HT-29 (cell line): ENCODE results near the gene TSPAN3. TPM values are rescaled to one million over a fixed set of nuclear protein-coding genes. Genes with fewer than 3 reads are reported as not detected.
A peak's percentile ranks its signal among the peaks of the same experiment; 100 is the strongest.

Experiments used
- DNase-seq: peaks from one replicate; pipeline ENCODE4 v3.0.0-alpha.2; 2015; ENCODE audit warnings: low spot score
- total RNA-seq: library from RNA; depleted of rRNA; stranded (reverse); fragments of >200 nt; shearing (Covaris generic); gene quantifications from 2 replicates; pipeline ENCODE4 v1.2.3, GENCODE V29; 2014

Gene TSPAN3
- total RNA-seq, 1 experiment from 2014 or later: 364 TPM

DNA sequence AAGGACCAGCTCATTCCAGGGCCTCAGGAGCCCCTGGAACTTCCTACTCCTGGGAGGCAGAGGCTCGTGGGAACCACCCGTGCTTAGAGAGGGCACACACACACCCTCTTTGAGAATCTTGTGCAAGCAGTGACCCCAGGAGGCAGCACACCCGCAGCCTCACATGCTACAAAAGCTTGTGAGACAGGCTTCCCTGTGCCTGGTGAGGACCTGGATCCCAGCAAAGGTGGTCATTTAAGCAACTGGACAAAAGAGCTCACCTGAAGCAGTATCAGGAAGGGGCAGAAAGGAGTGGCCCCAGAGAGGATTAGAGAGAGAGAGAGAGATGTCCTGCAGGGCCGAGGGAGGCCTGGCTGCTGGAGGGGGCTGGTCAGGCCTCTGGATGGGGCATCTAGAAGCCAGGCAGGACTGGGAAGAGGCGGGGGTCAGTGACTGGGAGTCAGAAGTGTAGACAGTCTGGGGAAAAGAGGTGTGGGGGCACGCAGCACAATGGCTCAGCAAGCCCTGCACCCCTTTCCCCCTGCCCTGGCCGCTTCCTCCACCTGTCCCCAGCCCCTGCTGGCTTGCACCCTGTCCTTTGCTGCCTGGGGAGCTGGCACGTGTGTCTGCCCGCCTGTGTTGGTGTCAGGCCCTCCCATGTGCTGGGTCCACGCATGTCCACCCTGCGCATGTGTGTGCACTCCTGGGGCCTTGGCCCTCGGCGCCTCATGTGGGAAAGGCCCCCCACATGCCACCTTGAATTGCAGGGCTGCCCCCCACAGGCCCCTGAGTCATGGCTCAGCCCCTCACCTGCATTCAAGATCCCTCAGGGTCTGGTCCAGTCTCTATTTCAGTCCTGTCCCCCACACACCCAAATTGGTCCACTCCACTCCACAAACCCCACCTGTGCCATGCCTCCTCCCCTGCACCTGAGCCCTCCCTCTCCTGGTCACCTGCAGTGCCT is 36.9 kb downstream of the TSPAN3 start:
- DNase-seq: no peak

DNA sequence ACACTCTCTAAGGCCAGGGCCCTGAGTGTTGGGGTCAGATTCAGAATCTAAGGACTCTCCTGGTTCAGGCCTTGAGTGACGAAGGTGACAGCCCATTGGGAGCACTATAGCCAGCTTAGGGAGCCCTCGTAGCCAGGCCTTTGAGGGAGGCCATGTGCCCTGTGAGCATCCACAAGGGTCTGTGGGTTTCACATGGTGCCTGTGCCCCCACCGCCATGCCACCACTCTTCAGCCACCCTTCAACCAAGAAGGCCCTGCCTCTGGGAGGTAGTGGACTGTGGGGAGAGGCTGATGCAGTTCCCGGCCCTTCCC is 37.5 kb downstream of the TSPAN3 start:
- no peak for DNase-seq

DNA sequence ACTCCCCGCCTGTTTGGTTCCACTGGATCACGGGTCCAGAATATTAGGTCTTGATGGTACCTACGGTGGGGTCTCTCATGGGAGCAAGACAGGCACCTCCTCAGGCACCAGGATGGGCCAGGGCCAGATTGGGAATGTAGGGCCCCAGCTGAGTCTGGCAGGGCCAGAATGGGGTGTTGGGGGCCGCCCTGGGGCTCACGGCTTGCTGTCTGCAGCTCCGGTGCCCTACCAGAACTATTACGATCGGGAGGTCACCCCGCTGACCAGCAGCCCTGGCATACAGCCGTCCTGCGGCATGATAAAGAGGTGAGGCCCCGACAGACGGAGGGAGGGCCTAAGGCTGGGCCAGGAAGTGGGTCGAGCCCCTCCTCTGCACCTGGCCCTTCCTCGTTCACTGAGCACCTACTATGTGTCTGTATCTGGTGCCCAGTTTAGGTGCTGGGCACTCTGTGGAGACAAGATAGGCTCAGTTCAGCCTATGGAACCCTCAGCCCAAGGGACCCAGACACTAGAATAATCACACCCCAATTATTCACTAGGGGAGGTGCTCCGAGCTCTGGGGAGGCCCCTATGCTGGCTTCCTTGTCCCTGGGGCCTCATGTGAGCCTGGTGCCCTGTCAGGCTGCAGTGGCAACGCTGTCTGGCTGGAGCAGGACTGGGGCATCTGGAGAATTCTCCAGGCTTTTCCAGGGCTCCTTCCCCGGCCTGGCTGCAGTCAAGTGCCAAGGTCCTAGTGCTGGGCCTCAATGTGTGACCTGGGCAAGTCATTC is 38.1 kb downstream of the TSPAN3 start:
- no peak for DNase-seq

DNA sequence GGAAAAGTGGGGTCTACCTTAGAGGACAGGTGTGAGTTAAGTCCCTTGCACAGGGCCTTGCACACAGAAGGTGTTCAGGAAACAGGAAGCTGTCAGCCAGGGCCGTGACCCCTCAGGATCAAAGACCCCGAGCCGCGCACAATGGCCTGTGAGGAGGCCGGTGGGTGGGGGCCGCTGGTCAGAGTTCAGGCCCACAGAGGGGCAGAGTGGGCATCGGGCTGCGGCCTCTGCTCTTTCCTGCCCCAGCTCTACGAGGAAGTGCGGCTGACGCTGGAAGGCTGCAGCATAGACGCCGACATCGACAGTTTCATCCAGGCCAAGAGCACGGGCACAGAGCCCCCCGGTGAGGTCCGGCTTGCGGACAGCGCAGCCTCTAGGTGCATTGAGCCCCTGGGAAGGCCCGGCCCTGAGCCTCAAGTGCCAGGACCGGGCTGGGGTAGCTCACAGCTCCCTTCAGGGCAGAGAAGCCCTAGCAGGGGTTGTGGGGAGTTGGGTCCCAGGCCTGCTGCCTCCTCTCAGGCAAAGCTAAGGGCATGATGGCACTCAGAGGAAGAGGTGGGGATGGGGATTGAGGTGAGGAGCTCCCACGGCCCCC is 38.8 kb downstream of the TSPAN3 start:
- no peak for DNase-seq

DNA sequence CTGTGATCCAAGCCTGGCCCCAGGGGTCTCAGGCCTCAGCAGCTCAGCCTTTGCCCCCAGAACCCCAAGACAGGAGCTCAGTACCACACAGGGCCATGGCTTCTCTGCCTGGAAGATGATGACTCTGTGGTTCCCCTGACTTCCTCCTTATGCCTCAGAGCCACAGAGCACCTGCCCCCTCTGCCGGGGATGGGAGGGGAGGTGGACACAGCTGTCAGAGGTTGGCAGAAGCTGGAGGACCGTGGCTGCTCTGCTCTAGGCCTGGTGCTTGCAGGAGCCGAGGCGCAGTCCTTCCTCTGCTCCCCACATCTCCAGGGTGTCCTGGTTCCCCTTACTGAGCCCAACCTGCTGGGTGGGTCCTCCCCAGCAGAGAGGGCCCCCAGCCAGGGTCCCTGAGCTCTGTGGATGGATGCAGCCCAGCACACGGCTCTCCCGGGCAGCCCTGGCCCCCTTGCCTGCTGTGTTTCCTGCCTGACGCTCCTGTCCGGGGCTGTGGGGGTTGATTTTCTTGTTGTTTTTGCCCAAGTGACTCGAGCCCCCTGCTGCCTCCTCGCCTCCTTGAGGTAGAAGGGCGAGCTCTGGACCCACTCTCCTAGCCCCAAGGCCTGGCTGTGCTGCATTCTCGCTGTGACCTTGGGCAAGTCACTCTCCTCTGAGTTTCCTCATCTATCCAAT is 39.4 kb downstream of the TSPAN3 start:
- DNase-seq: peak; percentile 34

DNA sequence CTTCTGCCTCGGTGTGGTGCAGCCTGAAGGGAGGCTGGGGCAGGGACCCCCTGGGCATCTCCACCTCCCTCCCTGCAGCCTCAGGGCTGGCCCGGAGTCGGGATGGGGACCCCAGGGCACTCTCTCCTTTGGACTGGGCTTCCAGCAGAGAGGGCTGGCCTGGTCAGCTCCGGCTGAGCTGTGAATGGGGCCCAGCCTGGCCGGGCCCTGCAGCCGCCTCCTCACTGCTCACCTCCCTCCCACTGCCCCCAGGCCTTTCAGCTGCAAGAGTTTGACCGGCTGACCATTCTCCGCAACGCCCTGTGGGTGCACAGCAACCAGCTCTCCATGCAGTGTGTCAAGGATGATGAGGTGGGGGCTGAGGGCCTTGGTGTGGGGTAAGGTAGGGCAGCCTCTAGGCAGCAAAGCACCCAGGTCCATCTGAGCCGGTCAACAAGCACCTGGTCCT is 40.0 kb downstream of the TSPAN3 start:
- DNase-seq: no peak

DNA sequence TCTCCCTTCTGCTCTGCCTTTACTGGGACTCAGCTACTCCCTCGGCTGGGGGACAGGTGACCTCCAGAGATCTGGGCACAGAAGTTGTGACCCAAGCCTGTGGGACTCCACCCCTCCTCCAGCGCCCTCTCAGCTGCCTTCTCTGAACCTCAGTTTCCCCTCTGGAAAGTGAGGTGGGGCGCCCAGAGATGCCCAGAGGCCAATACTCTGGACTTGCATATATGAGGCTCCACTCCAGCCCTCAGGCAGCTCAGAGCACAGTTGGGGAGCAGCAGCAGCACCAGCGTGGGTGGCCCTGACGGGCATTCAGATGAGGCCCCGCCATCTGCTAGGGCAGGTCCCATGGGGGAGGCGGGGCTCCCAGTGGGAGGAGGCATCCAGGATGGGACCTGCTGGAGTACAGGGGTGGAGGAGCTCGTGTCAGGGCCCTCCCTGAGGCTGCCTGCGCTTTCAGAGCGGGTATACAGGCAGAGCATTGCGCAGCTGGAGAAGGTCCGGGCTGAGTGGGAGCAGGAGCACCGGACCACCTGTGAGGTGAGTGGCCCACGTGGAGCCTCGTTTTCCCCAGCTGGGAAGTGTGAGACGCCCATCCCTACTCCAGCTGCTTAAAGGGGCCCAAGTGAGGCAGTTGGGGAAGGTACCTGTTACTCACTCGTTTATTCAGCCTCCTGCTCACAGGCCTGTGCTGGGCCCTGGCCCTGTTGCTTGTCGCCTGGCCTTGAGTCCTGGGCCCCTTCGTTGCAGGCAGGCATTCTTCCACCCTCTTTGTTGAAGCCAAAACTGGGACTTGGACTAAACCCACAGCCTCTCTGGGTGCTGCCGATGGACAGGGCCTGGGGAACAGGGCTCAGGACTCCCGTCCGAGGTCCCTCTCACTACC is 40.6 kb downstream of the TSPAN3 start:
- peak; percentile 35 for DNase-seq

DNA sequence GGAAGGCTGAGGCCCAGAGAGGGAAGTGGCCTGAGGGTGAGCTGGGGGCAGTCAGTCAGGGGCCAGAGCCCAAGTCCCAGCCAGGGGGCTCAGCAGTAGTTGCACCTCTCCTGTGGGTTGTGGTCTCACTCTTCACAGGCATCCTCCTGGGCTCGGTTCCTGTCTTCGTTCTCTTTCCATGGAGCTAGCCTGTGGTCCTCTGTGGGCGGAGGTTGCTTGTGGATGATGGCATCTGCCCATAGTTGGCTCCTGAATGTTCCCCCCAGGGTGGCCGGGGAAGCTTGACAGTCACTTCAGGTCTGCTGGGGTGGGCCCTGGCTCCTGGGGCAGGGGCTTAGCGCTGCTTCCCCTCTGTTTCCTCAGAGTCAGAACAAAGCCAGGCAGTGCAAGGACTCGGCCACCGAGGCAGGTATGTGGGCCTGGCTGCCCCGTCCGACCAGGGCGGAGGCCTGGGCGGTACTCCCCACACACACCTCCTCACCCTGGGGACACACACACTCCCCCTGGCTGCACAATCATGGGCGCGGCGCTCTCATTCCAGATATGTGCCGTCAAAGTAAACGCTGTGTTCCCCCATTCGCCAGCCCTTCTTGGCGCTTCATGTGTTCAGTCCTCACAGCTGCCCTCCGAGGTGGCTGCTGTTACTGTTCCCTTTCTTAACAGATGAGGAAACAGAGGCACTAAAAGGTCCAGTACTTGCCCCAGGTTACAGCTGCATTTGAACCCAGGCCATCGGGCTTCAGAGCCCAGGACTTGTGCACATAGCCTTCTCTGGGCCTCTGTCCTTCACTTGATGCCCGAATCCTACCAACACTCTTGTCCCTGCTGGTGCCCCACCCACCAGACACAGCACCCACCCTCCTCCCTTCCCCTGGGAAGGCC is 41.5 kb downstream of the TSPAN3 start:
- DNase-seq: peak; percentile 41

DNA sequence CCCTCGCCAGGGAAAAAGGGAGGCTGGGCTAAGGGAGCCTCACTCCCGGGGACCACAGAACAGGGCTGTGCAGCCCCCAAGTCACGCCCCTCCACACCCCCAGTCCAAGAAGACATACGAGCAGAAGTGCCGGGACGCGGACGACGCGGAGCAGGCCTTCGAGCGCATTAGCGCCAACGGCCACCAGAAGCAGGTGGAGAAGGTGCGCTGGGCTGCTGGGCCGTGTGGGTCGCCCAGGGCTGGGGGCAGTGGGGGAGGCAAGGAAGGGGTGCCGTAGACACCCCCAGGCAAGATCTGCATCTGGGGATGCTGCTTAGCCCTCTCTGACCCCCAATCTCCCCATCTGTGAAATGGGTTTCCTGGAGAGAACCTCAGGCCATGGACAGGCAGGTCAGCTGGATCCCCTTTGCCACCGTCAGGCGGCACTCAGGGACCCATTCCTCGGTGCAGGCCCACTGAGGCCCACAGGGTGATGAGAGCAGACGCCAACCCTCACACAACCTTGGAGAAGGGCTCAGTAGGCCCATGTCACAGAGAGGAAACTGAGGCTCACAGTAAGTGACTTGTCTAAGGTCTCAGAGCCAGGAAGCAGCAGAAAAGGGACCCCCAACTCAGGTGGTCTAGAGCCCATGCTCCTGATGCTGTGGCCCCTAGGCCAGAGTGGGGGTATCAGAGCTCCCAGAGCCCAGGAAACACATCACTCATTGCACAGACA is 42.3 kb downstream of the TSPAN3 start:
- no peak for DNase-seq

DNA sequence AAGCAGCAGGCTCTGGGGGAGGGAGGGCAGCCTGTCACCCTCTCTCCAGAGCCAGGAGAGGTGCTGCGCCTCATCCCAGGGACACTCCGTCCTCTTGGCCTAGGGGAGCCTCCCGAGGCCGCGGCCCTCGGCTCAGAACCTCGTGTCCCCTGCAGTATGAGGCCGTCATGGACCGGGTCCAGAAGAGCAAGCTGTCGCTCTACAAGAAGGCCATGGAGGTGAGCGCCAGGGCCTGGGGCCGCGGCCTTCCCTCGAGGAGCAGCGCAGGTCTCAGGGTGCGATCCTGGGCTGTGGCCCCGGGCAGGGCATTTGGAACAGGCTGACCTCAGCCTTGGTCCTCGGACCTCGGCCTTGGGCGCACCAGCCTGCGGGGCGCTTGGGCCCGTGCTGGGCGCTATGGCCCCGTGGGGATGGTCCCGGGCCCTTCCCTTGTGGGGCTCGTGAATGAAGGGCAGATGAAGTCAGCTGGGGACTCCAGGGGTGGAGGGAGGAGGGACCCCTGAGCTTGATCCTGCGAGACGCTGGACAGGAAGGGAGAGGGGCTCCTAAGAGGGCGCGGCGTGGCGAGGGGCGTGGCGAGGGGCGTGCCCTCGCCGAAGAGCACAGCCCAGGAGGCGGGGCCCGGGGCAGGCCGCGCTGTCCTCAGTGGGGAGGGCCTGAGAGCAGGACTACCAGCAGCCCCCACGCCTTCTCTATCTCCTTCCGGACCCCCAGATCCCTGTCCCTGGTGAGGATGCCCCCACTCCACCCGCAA is 43.0 kb downstream of the TSPAN3 start:
- no peak for DNase-seq

DNA sequence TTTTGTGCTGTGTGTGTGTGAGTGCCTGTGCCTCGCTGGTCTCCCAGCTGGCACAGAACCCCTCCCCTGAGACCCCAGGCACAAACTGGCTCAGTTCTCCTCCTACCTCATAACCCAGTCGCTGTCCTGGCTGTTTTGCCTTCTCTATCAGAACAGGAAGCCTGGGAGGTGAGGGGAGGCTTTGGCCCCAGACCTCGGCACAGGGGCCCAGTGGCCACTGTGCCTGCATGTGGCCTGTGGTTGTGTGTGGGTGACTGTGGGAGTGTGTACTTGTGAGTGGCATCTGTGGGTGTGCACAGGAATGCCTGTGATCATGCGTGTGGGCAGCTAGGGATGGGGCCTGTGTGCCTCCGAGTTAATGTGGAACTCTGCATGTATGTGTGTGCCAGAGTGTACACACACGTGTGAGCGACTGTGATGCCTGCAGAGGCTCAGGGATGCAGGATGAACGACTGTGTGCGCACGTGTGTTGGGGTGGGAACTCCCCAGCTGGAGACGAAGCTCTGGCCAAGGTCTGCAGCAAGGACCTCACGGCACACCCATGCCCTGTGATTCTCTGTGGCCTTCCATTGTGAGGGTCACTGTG is 43.7 kb downstream of the TSPAN3 start:
- no peak for DNase-seq

DNA sequence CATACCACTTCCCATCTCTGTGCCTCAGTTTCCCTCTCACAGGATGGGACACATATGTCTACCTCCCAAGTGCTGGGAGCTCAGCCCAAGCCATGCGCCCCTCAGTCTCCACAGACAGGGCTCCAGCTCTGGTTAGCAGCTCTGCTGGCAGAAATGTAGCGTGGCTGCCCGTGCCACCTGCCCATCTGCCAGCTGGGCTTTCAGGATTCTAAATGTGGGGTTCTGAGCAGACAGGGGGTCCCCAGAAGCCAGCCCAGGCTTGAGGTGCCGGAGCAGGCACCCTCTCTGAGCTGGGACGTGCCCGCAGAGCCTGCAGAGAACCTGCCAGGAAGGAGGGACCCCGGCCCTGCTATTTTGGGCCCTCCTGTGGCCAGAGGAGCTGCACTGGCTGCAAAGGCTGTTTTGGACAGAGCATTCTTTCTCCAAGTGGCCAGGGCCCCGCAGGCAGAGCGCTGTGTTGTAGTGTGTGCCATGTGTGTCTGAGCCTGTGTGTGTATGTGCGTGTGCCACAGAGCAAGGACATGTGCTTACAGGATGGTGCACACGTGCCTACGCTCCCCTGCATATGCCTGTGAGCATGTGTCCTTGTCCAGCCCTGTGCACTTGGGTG is 44.3 kb downstream of the TSPAN3 start:
- DNase-seq: no peak

DNA sequence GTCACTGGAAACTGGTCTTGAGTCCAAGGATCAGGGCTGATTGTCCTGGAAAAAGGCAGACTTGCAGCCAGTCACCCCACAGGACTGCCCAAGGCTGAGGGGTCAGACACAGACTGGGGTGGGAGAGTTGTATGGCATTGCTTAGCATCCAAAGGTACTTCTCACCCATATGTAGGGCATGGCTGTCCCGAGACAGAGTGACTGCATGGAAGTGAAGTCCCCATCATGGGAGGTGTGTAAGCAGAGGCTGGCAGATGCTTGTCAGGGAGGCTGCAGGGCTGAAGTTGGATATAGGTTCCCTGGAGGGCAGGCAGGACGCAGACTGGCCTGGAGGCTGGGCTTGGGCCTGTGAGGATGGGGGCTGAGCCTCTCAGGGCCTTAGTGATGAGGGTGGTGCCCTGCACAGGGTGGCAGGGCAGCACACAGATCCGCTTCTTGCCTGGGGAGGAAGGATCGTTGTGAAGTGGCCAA is 44.9 kb downstream of the TSPAN3 start:
- DNase-seq: no peak

DNA sequence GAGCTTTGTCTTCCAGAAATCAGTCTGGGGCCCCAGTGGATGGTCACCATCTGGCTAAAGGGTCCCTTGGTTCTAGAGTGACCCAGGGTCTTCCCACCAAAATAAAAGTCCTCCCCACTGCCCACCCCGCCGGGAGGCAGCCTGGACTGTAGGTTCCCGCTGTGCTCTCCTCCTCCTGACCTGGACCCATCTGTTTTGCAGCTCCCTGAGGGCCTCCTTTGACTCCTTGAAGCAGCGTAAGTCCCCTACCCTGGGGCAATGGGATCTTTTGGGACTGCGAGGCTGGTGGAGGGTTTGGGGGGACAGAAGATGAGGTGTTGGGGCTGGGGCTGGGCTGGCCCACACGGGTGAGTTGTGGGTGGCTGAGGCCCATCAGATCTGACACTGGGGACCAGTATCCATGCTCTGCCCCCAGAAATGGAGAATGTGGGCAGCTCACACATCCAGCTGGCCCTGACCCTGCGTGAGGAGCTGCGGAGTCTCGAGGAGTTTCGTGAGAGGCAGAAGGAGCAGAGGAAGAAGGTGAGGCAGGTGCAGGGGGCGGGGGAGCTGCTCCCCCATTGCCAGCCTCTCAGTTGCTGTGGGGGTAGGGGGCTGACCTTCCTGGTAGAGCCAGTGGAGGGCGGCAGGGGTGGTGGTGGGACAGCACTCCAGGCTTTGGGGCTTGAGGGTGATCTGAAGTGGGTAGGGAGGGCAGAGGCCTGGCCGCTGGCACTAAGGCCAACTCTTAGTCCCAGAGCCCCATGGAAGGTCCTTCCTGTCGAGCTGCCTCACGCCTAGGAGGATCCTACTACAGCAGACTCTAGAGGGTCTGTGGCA is 45.6 kb downstream of the TSPAN3 start:
- DNase-seq: no peak

DNA sequence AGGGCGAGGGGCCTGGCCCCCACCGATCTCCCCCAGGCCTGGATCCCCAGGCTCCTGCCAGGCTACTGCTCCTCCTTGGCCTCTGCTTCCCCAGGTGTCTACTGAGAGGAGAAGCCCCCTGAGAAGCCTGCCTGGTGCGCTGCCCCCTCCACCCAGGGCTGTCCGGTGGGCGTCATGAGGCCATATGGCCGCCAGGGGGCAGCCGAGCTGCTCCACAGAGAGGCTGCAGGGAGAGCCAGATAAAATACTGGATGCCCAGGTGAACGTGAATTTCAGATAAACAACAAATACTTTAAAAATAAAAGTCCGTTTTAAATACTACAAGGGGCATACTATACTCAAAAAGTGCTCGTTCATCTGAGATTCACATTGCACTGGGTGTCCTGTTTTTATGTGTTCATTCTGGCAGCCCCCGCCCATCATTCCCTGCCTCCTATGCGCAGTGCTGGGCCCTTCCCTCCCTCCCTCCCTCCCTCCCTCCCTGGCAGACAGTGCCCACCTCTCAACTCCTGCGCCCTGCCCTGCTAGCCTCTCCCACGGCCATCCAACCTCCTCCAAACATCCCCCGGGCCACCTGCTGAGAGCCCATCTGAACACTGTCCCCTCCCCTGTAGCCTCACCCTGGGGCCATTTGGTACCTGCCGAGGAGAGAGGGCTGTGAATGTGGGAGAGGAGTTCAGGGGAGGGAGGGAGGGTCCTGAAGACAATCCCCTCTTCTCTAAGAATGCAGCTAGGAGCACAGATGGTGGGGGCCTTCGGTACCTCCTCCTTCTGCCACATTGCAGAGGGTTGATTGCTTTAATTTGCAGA is 46.4 kb downstream of the TSPAN3 start:
- DNase-seq: peak; percentile 83
